ENCODE measurements around the gene IL31RA.

IL31RA gene

DNA sequence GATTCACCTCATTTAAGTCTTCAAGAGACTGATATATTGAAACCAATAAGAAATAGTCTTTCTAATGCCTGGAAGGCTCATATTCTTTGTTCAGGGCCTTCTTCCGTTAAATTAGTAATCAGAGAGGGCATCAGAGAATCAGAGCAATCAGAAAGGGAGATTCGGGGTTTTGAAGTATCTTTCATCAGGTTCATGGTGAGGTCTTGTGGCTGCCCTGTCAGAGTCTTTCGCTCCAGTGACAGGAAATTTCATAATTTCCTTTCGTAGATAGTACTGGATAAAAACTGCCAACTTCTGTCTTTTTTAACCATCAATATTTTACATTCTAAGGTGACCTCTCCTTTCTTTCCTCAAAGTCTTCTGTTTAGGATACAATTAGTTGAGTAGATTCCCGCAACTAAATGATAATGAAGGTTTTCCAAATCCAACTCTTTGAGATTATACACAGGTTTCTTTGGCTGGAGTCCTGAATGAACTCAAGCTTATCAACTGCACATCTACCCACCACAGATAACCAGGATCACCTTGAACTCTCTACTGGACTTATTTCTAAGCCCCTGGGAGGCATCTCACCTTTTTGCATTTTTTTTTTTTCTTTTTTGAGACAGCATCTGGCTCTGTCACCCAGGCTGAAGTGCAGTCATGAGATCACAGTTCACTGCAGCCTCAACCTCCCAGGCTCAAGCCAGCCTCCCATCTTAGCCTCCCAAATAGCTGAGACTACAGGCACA lies 5.5 kb downstream of the IL31RA start:
- H3K4me1 ChIP-seq = no peaks in the 10 kb centered on the region
- no peak for DNase-seq
- TF ChIP-seq, protein P1, sequence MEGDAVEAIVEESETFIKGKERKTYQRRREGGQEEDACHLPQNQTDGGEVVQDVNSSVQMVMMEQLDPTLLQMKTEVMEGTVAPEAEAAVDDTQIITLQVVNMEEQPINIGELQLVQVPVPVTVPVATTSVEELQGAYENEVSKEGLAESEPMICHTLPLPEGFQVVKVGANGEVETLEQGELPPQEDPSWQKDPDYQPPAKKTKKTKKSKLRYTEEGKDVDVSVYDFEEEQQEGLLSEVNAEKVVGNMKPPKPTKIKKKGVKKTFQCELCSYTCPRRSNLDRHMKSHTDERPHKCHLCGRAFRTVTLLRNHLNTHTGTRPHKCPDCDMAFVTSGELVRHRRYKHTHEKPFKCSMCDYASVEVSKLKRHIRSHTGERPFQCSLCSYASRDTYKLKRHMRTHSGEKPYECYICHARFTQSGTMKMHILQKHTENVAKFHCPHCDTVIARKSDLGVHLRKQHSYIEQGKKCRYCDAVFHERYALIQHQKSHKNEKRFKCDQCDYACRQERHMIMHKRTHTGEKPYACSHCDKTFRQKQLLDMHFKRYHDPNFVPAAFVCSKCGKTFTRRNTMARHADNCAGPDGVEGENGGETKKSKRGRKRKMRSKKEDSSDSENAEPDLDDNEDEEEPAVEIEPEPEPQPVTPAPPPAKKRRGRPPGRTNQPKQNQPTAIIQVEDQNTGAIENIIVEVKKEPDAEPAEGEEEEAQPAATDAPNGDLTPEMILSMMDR (IDR thresholded peaks at IDR 0.05; ENCODE audit: low read depth, low read length) = no peak
- H3K36me3 ChIP-seq = no peaks in the 10 kb centered on the region
- no peak overlapping the region for H3K4me3 ChIP-seq (ENCODE audit: low read depth, low read length)
- H3K9me3 ChIP-seq = no peaks in the 10 kb centered on the region
- H3K27me3 ChIP-seq = peaks cover 18% of the 10 kb centered on the region

DNA sequence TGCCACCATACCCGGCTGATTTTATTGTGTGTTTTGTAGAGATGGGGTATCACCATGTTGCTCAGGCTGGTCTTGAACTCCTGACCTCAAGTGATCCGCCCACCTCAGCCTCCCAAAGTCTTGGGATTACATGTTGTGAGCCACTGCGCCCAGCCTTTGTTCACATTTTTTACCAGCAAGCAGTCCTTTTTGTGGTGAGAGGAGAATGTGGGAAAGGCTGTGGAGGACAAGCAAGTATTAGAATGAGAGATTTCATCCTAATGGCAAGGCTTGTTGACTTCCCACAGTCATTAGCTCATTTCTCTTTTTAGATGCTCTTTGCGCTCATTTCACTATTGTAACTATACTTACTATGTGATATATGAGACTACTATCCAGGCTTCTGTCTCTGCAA lies 6.1 kb downstream of the IL31RA start:
- H3K4me1 ChIP-seq = no peaks in the 10 kb centered on the region
- peaks cover 18% of the 10 kb centered on the region for H3K27me3 ChIP-seq
- DNase-seq = no peak
- TF ChIP-seq, protein P1 (IDR thresholded peaks at IDR 0.05; ENCODE audit: low read depth, low read length) = no peak
- H3K4me3 ChIP-seq (ENCODE audit: low read depth, low read length) = no peak overlapping the region
- H3K9me3 ChIP-seq = no peaks in the 10 kb centered on the region
- no peaks in the 10 kb centered on the region for H3K36me3 ChIP-seq

DNA sequence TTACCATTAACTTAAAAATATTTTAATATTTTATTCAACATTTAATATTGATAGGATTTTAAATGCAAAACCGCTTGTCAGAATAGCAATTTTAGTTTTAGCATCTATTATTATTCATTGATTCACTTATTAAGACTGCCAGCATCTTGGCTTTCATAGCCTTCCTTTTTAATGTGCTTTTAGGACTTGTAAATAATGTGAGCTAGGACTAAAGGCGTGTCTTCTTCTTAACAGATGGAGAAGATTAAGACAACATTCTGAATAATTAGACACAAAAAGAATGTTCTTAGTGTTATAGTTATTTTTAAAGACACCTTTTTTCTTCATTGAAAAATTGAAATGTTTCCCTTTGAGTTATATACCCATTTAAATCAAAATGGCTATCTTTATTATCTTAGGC lies 6.9 kb downstream of the IL31RA start:
- no peak for DNase-seq
- H3K4me1 ChIP-seq = no peaks in the 10 kb centered on the region
- peaks cover 14% of the 10 kb centered on the region for H3K27me3 ChIP-seq
- H3K9me3 ChIP-seq = no peaks in the 10 kb centered on the region
- H3K36me3 ChIP-seq = no peaks in the 10 kb centered on the region
- TF ChIP-seq, protein P1 (IDR thresholded peaks at IDR 0.05; ENCODE audit: low read depth, low read length) = no peak
- H3K4me3 ChIP-seq (ENCODE audit: low read depth, low read length) = no peak overlapping the region

DNA sequence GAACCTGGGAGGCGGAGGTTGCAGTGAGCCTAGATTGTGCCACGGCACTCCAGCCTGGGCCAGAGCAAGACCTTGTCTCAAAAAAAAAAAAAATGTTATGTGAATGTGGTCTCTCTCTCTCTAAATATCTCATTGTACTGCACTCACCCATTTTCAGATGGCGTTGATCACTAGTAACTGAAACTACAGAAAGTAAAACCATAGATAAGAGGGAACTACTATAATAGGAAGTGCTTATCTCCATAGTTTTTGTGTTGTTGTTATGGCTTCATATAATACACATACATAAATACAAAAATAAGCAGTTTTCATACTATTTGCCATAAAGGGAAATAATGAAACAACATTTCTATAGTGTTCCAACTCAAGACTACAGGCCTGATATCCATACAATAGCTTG lies 9.1 kb downstream of the IL31RA start:
- Histone ChIP-seq H3K27me3 (peaks cover 9% of the 10 kb centered on the region), H3K9me3 (no peaks in the 10 kb centered on the region), H3K4me1 (no peaks in the 10 kb centered on the region), H3K36me3 (no peaks in the 10 kb centered on the region), H3K4me3 (ENCODE audit: low read depth, low read length) (no peak overlapping the region)
- TF ChIP-seq, protein P1 (IDR thresholded peaks at IDR 0.05; ENCODE audit: low read depth, low read length) = no peak
- no peak for DNase-seq

DNA sequence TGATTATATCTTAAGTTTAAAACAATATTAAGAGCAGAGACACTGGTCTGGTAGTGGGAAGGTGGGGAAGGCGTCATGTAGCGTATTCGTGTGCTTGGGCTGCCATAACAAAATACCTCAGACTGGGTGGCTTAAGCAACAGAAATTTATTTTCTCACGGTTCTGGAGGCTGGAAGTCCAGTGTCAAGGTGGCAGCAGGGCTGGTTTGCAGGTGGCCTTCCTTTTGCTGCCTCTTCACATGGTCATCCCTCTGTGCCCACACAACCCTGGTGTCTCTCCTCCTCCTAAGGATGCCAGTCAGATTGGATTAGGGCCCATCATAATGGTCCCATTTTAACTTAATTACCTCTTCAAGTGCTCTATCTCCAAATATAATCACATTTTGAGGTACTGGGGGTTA lies 9.6 kb downstream of the IL31RA start:
- Histone ChIP-seq H3K4me3 (ENCODE audit: low read depth, low read length) (no peak overlapping the region), H3K27me3 (peaks cover 5% of the 10 kb centered on the region), H3K36me3 (no peaks in the 10 kb centered on the region), H3K9me3 (no peaks in the 10 kb centered on the region), H3K4me1 (no peaks in the 10 kb centered on the region)
- TF ChIP-seq, protein P1 (IDR thresholded peaks at IDR 0.05; ENCODE audit: low read depth, low read length) = no peak
- DNase-seq = no peak
